ENCODE measurements around the gene ELMO2.

The ELMO2 gene

GRCh38 chr20:46375771-46376170 lies 30.6 kb downstream of the ELMO2 start:
- DNase-seq (ENCODE audit: insufficient read length, low spot score) (no peak), FAIRE-seq (no peak)
- TF ChIP-seq TAF1 (IDR thresholded peaks at IDR 0.05; ENCODE audit: low read depth, low read length), result no peak
- TF ChIP-seq PAX5 (IDR thresholded peaks at IDR 0.05; ENCODE audit: insufficient read depth, low read length, severe bottlenecking), result peak; percentile 24

- FAIRE-seq (no peak), DNase-seq (ENCODE audit: insufficient read length, low spot score) (no peak)
- no peak for TF ChIP-seq TAF1 (IDR thresholded peaks at IDR 0.05; ENCODE audit: low read depth, low read length)
- no peak for TF ChIP-seq SPI1 (IDR thresholded peaks at IDR 0.05; ENCODE audit: low read depth, low read length)
- TF ChIP-seq POLR2AphosphoS5 (IDR thresholded peaks at IDR 0.05; ENCODE audit: low read depth, low read length), result no peak
- TF ChIP-seq PAX5 (IDR thresholded peaks at IDR 0.05; ENCODE audit: insufficient read depth, low read length, severe bottlenecking), result no peak
- no peak for TF ChIP-seq POU2F2 (IDR thresholded peaks at IDR 0.05; ENCODE audit: low read depth, low read length)
- TF ChIP-seq POLR2A (IDR thresholded peaks at IDR 0.05; ENCODE audit: low read depth, low read length), result no peak
Measured at GRCh38 chr20:46374383-46374782, 32.0 kb downstream of the ELMO2 start.

GRCh38 chr20:46371656-46372055 lies 34.8 kb downstream of the ELMO2 start:
- no peak for DNase-seq (ENCODE audit: insufficient read length, low spot score)
- TF ChIP-seq POLR2AphosphoS5 (IDR thresholded peaks at IDR 0.05; ENCODE audit: low read depth, low read length) (no peak), POU2F2 (IDR thresholded peaks at IDR 0.05; ENCODE audit: low read depth, low read length) (no peak), TAF1 (IDR thresholded peaks at IDR 0.05; ENCODE audit: low read depth, low read length) (no peak), POLR2A (IDR thresholded peaks at IDR 0.05; ENCODE audit: low read depth, low read length) (no peak), SPI1 (IDR thresholded peaks at IDR 0.05; ENCODE audit: low read depth, low read length) (no peak), PAX5 (IDR thresholded peaks at IDR 0.05; ENCODE audit: insufficient read depth, low read length, severe bottlenecking) (no peak)
- no peak for FAIRE-seq

- FAIRE-seq, result no peak
- DNase-seq (ENCODE audit: insufficient read length, low spot score), result no peak
- no peak for TF ChIP-seq SPI1 (IDR thresholded peaks at IDR 0.05; ENCODE audit: low read depth, low read length)
- no peak for TF ChIP-seq POU2F2 (IDR thresholded peaks at IDR 0.05; ENCODE audit: low read depth, low read length)
- no peak for TF ChIP-seq PAX5 (IDR thresholded peaks at IDR 0.05; ENCODE audit: insufficient read depth, low read length, severe bottlenecking)
- no peak for TF ChIP-seq POLR2A (IDR thresholded peaks at IDR 0.05; ENCODE audit: low read depth, low read length)
- TF ChIP-seq POLR2AphosphoS5 (IDR thresholded peaks at IDR 0.05; ENCODE audit: low read depth, low read length), result no peak
- no peak for TF ChIP-seq TAF1 (IDR thresholded peaks at IDR 0.05; ENCODE audit: low read depth, low read length)
Measured at GRCh38 chr20:46368902-46369268, 37.5 kb downstream of the ELMO2 start.

GRCh38 chr20:46367967-46368901 lies 38.2 kb downstream of the ELMO2 start:
- no peak for TF ChIP-seq SPI1 (IDR thresholded peaks at IDR 0.05; ENCODE audit: low read depth, low read length)
- TF ChIP-seq POLR2AphosphoS5 (IDR thresholded peaks at IDR 0.05; ENCODE audit: low read depth, low read length), result no peak
- no peak for TF ChIP-seq POLR2A (IDR thresholded peaks at IDR 0.05; ENCODE audit: low read depth, low read length)
- TF ChIP-seq PAX5 (IDR thresholded peaks at IDR 0.05; ENCODE audit: insufficient read depth, low read length, severe bottlenecking), result no peak
- TF ChIP-seq POU2F2 (IDR thresholded peaks at IDR 0.05; ENCODE audit: low read depth, low read length), result no peak
- TF ChIP-seq TAF1 (IDR thresholded peaks at IDR 0.05; ENCODE audit: low read depth, low read length), result no peak
- DNase-seq (ENCODE audit: insufficient read length, low spot score) (no peak), FAIRE-seq (no peak)

- TF ChIP-seq PAX5 (IDR thresholded peaks at IDR 0.05; ENCODE audit: insufficient read depth, low read length, severe bottlenecking) (no peak), TAF1 (IDR thresholded peaks at IDR 0.05; ENCODE audit: low read depth, low read length) (no peak), POU2F2 (IDR thresholded peaks at IDR 0.05; ENCODE audit: low read depth, low read length) (no peak), SPI1 (IDR thresholded peaks at IDR 0.05; ENCODE audit: low read depth, low read length) (no peak), POLR2A (IDR thresholded peaks at IDR 0.05; ENCODE audit: low read depth, low read length) (no peak), POLR2AphosphoS5 (IDR thresholded peaks at IDR 0.05; ENCODE audit: low read depth, low read length) (no peak)
- FAIRE-seq (no peak), DNase-seq (ENCODE audit: insufficient read length, low spot score) (no peak)
Measured at GRCh38 chr20:46367234-46367633, 39.2 kb downstream of the ELMO2 start.

- no peak for DNase-seq (ENCODE audit: insufficient read length, low spot score)
- FAIRE-seq, result no peak
- TF ChIP-seq POLR2AphosphoS5 (IDR thresholded peaks at IDR 0.05; ENCODE audit: low read depth, low read length) (no peak), TAF1 (IDR thresholded peaks at IDR 0.05; ENCODE audit: low read depth, low read length) (no peak), PAX5 (IDR thresholded peaks at IDR 0.05; ENCODE audit: insufficient read depth, low read length, severe bottlenecking) (no peak), POLR2A (IDR thresholded peaks at IDR 0.05; ENCODE audit: low read depth, low read length) (no peak), POU2F2 (IDR thresholded peaks at IDR 0.05; ENCODE audit: low read depth, low read length) (no peak), SPI1 (IDR thresholded peaks at IDR 0.05; ENCODE audit: low read depth, low read length) (no peak)
Measured at GRCh38 chr20:46366826-46367225, 39.6 kb downstream of the ELMO2 start.

GRCh38 chr20:46365487-46366220 lies 40.8 kb downstream of the ELMO2 start:
- DNase-seq (ENCODE audit: insufficient read length, low spot score) (no peak), FAIRE-seq (no peak)
- TF ChIP-seq SPI1 (IDR thresholded peaks at IDR 0.05; ENCODE audit: low read depth, low read length) (no peak), TAF1 (IDR thresholded peaks at IDR 0.05; ENCODE audit: low read depth, low read length) (no peak), POLR2A (IDR thresholded peaks at IDR 0.05; ENCODE audit: low read depth, low read length) (no peak), POU2F2 (IDR thresholded peaks at IDR 0.05; ENCODE audit: low read depth, low read length) (no peak), POLR2AphosphoS5 (IDR thresholded peaks at IDR 0.05; ENCODE audit: low read depth, low read length) (no peak), PAX5 (IDR thresholded peaks at IDR 0.05; ENCODE audit: insufficient read depth, low read length, severe bottlenecking) (no peak)
